Measurements from ENCODE around the gene DPP7.

DNA sequence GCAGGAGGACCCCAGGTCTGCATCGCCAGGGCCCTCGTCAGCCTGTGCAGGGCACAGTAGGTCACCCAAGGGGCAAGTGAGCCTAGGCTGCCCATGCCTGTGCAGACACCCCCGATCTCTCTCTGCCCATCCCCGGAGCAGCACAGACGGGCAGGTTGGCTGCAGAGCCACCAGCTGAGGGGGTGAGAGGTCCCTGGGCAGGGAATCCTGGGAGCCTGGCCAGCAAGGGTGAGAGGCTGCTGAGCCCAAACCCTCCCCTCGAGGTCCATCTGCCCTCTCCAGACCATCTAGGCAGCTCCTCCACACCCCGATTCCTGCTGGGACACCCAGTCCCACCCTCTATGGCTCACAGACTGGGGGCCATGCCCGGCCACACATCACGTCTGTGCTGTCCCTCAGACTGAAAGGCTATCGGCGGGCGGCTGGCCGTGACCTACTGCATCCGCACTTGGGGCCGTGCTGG, 2.8 kb upstream of the DPP7 start:
- no peak for TF ChIP-seq EZH2phosphoT487 (conservative IDR thresholded peaks at IDR 0.05; ENCODE audit: low read length)
- TF ChIP-seq, protein P1, sequence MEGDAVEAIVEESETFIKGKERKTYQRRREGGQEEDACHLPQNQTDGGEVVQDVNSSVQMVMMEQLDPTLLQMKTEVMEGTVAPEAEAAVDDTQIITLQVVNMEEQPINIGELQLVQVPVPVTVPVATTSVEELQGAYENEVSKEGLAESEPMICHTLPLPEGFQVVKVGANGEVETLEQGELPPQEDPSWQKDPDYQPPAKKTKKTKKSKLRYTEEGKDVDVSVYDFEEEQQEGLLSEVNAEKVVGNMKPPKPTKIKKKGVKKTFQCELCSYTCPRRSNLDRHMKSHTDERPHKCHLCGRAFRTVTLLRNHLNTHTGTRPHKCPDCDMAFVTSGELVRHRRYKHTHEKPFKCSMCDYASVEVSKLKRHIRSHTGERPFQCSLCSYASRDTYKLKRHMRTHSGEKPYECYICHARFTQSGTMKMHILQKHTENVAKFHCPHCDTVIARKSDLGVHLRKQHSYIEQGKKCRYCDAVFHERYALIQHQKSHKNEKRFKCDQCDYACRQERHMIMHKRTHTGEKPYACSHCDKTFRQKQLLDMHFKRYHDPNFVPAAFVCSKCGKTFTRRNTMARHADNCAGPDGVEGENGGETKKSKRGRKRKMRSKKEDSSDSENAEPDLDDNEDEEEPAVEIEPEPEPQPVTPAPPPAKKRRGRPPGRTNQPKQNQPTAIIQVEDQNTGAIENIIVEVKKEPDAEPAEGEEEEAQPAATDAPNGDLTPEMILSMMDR (IDR thresholded peaks at IDR 0.05; ENCODE audit: insufficient read depth, low read length, poor library complexity, severe bottlenecking) = no peak

Data from SU-DHL-6 (cell line).